Skeletal muscle tissue (tissue), 4 donors: Measurements from ENCODE around the gene CUEDC1. TPM values are rescaled to one million over a fixed set of nuclear protein-coding genes. Genes with fewer than 3 reads are reported as not detected.
A peak's percentile ranks its signal among the peaks of the same experiment; 100 is the strongest.

Experiments used
- H3K27ac ChIP-seq: one replicate; pipeline ENCODE4 v1.7.0; 2013; ENCODE audit warnings: mild to moderate bottlenecking, low read depth, low read length, inconsistent platforms
- H3K27me3 ChIP-seq, 3 donors: one replicate each; pipeline ENCODE4 v1.7.0; 2013; ENCODE audit warnings: low read length in 3 of 3; ENCODE audit not compliant: control insufficient read depth in 3 of 3, insufficient read depth in 3 of 3
- H3K36me3 ChIP-seq, 3 donors: one replicate each; pipeline ENCODE4 v1.7.0; 2013; ENCODE audit warnings: low read length in 3 of 3; ENCODE audit not compliant: control insufficient read depth in 3 of 3, insufficient read depth in 3 of 3
- H3K4me1 ChIP-seq, 3 donors: one replicate each; pipeline ENCODE4 v1.7.0; 2013; ENCODE audit warnings: low read length in 3 of 3, mild to moderate bottlenecking in 3 of 3; ENCODE audit not compliant: control insufficient read depth in 3 of 3, insufficient read depth in 3 of 3
- H3K4me3 ChIP-seq, 3 donors: one replicate each; pipeline ENCODE4 v1.7.0; 2013; ENCODE audit warnings: low read length in 3 of 3
- H3K9ac ChIP-seq, 3 donors: one replicate each; pipeline ENCODE4 v1.7.0; 2013; ENCODE audit warnings: low read length in 3 of 3, mild to moderate bottlenecking in 3 of 3, moderate library complexity in 2 of 3, low read depth in 1 of 3
- H3K9me3 ChIP-seq, 3 donors: one replicate each; pipeline ENCODE4 v1.7.0; 2013; ENCODE audit warnings: low read length in 3 of 3; ENCODE audit not compliant: control insufficient read depth in 3 of 3
- total RNA-seq: library from RNA; depleted of rRNA; stranded (reverse); fragments of >200 nt; gene quantifications from one replicate; pipeline ENCODE4 v1.2.3, GENCODE V29; 2014
- donor health status: Osteomylitis.

Gene CUEDC1
- total RNA-seq, 1 donor from 2014 or later = 10.4 TPM

GRCh38 chr17:57995076-57995956 lies 40.1 kb upstream of the CUEDC1 start:
- Histone ChIP-seq H3K4me1 (peaks cover 47 to 49% (median 48%) of the 10 kb centered on the region in 3 donors), H3K27me3 (no peaks in the 10 kb centered on the region), H3K36me3 (peaks cover 0 to 8% (median 7%) of the 10 kb centered on the region in 3 donors), H3K27ac (peak overlapping the region; percentile 54), H3K4me3 (no peak overlapping the region), H3K9ac (peak overlapping the region in 2 of 3 donors; percentile 41 to 48), H3K9me3 (no peaks in the 10 kb centered on the region)

DNA sequence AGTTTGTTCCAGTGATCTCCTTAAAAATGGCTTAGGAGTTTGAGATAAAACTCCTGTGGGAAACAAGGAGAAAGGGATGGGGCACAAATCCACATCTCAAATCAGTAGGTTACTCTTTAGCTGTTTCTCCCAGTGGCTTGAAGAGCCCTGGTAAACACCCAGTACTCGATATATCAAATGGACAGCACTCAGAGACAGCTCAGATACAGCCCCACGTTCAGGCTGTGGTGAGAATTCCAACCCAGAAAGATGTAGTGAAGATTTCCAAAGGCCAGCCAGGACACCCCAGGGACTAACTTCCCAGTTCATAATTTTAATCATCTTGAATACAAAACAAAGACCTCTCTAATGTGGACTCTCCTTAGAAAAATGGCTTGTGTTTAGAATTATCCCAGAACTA lies 39.2 kb upstream of the CUEDC1 start:
- H3K4me1 ChIP-seq = peaks cover 54 to 55% (median 54%) of the 10 kb centered on the region in 3 donors
- H3K27ac ChIP-seq = peak overlapping the region; percentile 54
- H3K27me3 ChIP-seq = no peaks in the 10 kb centered on the region
- peaks cover 0 to 8% (median 6%) of the 10 kb centered on the region in 3 donors for H3K36me3 ChIP-seq
- no peak overlapping the region for H3K4me3 ChIP-seq
- H3K9ac ChIP-seq = no peak overlapping the region
- H3K9me3 ChIP-seq = no peaks in the 10 kb centered on the region

- H3K9me3 ChIP-seq = no peaks in the 10 kb centered on the region
- H3K9ac ChIP-seq = peak overlapping the region in 1 of 3 donors; percentile 54
- peaks cover 0 to 7% (median 5%) of the 10 kb centered on the region in 3 donors for H3K36me3 ChIP-seq
- no peaks in the 10 kb centered on the region for H3K27me3 ChIP-seq
- peak overlapping the region; percentile 54 for H3K27ac ChIP-seq
- no peak overlapping the region for H3K4me3 ChIP-seq
- peaks cover 60 to 62% (median 61%) of the 10 kb centered on the region in 3 donors for H3K4me1 ChIP-seq
These were observed 38.5 kb upstream of the CUEDC1 start for GRCh38 chr17:57993471-57994365.

- Histone ChIP-seq H3K4me1 (peaks cover 62 to 67% (median 64%) of the 10 kb centered on the region in 3 donors), H3K27me3 (no peaks in the 10 kb centered on the region), H3K36me3 (peaks cover 0 to 2% (median 0%) of the 10 kb centered on the region in 3 donors), H3K9ac (peak overlapping the region in 1 of 3 donors; percentile 1), H3K27ac (peak overlapping the region; percentile 15), H3K9me3 (no peaks in the 10 kb centered on the region), H3K4me3 (peak overlapping the region in 1 of 3 donors; percentile 31)
These were observed 36.3 kb upstream of the CUEDC1 start for GRCh38 chr17:57991537-57991936.

GRCh38 chr17:57990037-57990436 lies 34.8 kb upstream of the CUEDC1 start:
- no peaks in the 10 kb centered on the region for H3K27me3 ChIP-seq
- H3K27ac ChIP-seq = peak overlapping the region; percentile 93
- H3K4me1 ChIP-seq = peaks cover 62 to 72% (median 65%) of the 10 kb centered on the region in 3 donors

GRCh38 chr17:57988301-57989250 lies 33.4 kb upstream of the CUEDC1 start:
- H3K9ac ChIP-seq = peak overlapping the region; percentile 86 to 91 (median 89)
- no peaks in the 10 kb centered on the region for H3K27me3 ChIP-seq
- peak overlapping the region; percentile 89 to 93 (median 92) for H3K4me3 ChIP-seq
- peak overlapping the region; percentile 93 for H3K27ac ChIP-seq
- no peaks in the 10 kb centered on the region for H3K9me3 ChIP-seq
- H3K4me1 ChIP-seq = peaks cover 61 to 72% (median 65%) of the 10 kb centered on the region in 3 donors
- peaks cover 0 to 2% (median 0%) of the 10 kb centered on the region in 3 donors for H3K36me3 ChIP-seq

More at GRCh38 chr17:57990037-57990436, 34.8 kb upstream of the CUEDC1 start:
- H3K4me3 ChIP-seq = no peak overlapping the region
- no peak overlapping the region for H3K9ac ChIP-seq
- peaks cover 0 to 2% (median 0%) of the 10 kb centered on the region in 3 donors for H3K36me3 ChIP-seq
- no peaks in the 10 kb centered on the region for H3K9me3 ChIP-seq

DNA sequence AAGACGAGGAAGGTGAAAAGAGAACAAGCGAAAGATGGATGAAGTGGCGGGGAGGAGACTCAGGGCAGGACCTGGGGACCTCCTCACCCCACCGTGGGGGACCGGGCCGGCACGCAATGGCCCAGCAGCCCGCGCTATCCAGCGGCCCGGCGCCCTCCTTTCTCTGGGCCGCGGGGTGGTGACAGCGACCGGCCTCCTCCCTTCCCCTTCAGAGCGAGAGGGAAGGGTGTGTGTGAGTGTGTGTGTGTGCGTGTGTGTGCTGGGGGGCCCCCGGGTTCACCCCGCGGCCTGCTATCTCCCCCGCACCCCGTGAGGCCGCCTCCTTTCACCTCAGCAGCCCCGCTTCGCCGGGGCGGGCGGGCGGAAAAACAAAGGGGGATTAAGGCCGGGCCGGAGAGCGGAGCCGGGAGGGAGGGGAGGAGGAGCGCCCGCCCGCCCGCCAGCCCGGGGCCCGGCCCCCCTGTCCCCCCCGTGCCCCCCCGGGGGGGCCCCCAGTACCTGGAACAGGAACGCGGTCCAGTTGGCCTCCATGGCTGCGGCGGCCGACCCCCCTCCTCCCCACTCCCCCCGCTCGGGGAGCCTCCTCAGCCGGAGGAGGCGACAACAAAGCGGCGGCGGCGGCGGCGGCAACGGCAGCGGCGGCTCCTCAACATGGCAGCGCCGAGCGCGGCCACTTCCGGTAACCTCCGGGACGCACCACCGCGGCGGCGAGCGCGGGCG lies 32.5 kb upstream of the CUEDC1 start, which contains the start of gene VEZF1:
VEZF1 (minus strand) TSS at position 674 of the 720 bp plus-strand sequence; CDS start at position 531, 143 bp downstream.
- peak within 1 kb of the TSS; percentile 89 to 91 (median 91) for H3K9ac ChIP-seq
- H3K36me3 ChIP-seq = peaks cover 0 to 3% (median under 1%) of the 10 kb centered on the region in 3 donors
- H3K4me3 ChIP-seq = peak within 1 kb of the TSS; percentile 89 to 93 (median 92)
- H3K9me3 ChIP-seq = no peaks in the 10 kb centered on the region
- peaks cover 63 to 76% (median 66%) of the 10 kb centered on the region in 3 donors for H3K4me1 ChIP-seq
- no peaks in the 10 kb centered on the region for H3K27me3 ChIP-seq
- peak within 1 kb of the TSS; percentile 93 for H3K27ac ChIP-seq

DNA sequence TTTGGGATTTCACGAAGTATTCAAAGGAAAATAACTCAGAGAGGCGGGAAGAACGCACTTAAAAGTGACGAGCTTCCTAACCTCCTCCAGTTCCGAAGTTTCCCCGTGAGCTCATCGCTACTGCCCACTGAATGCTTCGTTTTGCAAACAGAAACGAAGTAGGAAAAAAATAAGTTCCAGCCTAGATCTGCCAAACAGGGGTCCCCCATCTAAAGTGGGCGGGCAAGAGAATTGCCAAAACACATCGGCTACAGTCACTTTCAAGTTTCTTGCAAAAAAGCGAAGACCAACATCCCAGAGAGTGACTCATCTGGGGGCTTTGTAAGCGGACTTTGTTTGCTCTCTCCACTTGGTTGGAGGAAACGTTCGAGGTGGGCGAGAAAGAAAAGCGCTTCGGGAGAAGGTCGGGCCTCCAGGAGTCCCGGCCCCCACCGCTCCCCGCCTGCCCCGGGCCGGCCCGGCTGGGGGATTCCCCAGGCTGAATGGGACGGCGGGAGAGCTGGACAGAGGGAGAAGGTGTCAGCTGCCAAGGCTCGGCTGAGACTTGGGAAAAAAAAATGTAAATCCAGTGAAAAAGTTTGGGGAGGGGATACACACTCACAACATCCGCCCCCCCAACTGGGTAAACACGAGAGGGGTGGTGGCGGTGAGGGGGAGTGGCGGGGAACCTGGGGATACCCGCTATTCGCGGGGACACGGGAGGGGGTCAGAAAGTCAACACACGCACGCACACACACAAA lies 31.8 kb upstream of the CUEDC1 start:
- Histone ChIP-seq H3K36me3 (peaks cover 0 to 9% (median 6%) of the 10 kb centered on the region in 3 donors), H3K9me3 (no peaks in the 10 kb centered on the region), H3K9ac (peak overlapping the region; percentile 89 to 91 (median 89)), H3K4me1 (peaks cover 63 to 78% (median 67%) of the 10 kb centered on the region in 3 donors), H3K4me3 (peak overlapping the region; percentile 82 to 85 (median 85)), H3K27ac (peak overlapping the region; percentile 93), H3K27me3 (no peaks in the 10 kb centered on the region)
